Common myeloid progenitor, CD34-positive (primary cell): ENCODE results near the gene TMPRSS6.

ENCODE experiments used
- CTCF ChIA-PET: fragments of 350-600 bp; sonication (Branson Sonifier 250); formaldehyde crosslinking; loops from one replicate; lab custom pipeline; 2021; ENCODE audit warnings: antibody characterized with exemption; lab: Charles Lee
- POLR2A ChIA-PET: fragments of 350-600 bp; sonication (Branson Sonifier 250); formaldehyde crosslinking; loops from one replicate; lab custom pipeline; 2021; ENCODE audit warnings: antibody characterized with exemption; lab: Charles Lee
- DNase-seq, 3 donors: peaks; one replicate each; pipeline versions ENCODE4 v3.0.0 to v3.0.0-alpha.2; 2013
- H3K27ac ChIP-seq, 2 experiments: 1 replicate in 1 of 2; 2 replicates in 1 of 2; pipeline ENCODE4 v1.7.0; 2013; ENCODE audit warnings: inconsistent platforms in 2 of 2, low read length in 2 of 2, mild to moderate bottlenecking in 2 of 2, low read depth in 1 of 2, moderate library complexity in 1 of 2; ENCODE audit not compliant: severe bottlenecking in 2 of 2, insufficient read depth in 1 of 2, poor library complexity in 1 of 2
- H3K27me3 ChIP-seq, 5 experiments: replicated peaks in 2 of 5; 1 replicate in 3 of 5; 2 replicates in 2 of 5; pipeline versions ENCODE4 v1.6.1 to v1.7.0; 2013; ENCODE audit warnings: low read length in 4 of 5, mild to moderate bottlenecking in 2 of 5, moderate library complexity in 2 of 5, inconsistent platforms in 1 of 5; ENCODE audit not compliant: insufficient read depth in 5 of 5, control insufficient read depth in 4 of 5
- H3K36me3 ChIP-seq, 4 experiments: 1 replicate in 2 of 4; 2 replicates in 2 of 4; pipeline versions ENCODE4 v1.6.1 to v1.7.0; 2013; ENCODE audit warnings: low read length in 3 of 4, control low read depth in 1 of 4, mild to moderate bottlenecking in 1 of 4; ENCODE audit not compliant: control insufficient read depth in 4 of 4, insufficient read depth in 4 of 4
- H3K4me1 ChIP-seq, 4 experiments: 1 replicate in 3 of 4; 2 replicates in 1 of 4; pipeline versions ENCODE4 v1.6.1 to v1.7.1; 2013; ENCODE audit warnings: low read length in 3 of 4, mild to moderate bottlenecking in 3 of 4, control low read depth in 1 of 4, inconsistent platforms in 1 of 4, moderate library complexity in 1 of 4; ENCODE audit not compliant: control insufficient read depth in 4 of 4, insufficient read depth in 4 of 4; ENCODE audit errors: control extremely low read depth in 1 of 4
- H3K4me3 ChIP-seq, 7 experiments: 1 replicate in 4 of 7; 2 replicates in 3 of 7; pipeline versions ENCODE4 v1.5.1 to v1.7.0; 2013; ENCODE audit warnings: mild to moderate bottlenecking in 7 of 7, low read length in 6 of 7, moderate library complexity in 6 of 7, inconsistent platforms in 2 of 7, low read depth in 2 of 7, control low read depth in 1 of 7; ENCODE audit not compliant: insufficient read depth in 4 of 7, control insufficient read depth in 1 of 7; ENCODE audit errors: extremely low read depth in 1 of 7
- H3K9me3 ChIP-seq, 5 experiments: 1 replicate in 4 of 5; 2 replicates in 1 of 5; pipeline versions ENCODE4 v1.6.1 to v1.7.1; 2013; ENCODE audit warnings: low read length in 4 of 5, mild to moderate bottlenecking in 2 of 5, inconsistent platforms in 1 of 5, low read depth in 1 of 5, moderate library complexity in 1 of 5; ENCODE audit not compliant: control insufficient read depth in 4 of 5, insufficient read depth in 2 of 5; ENCODE audit errors: control extremely low read depth in 1 of 5
- WGBS: methylation state at CpG from one replicate; pipeline ENCODE4 v1.1.5; 2013; ENCODE audit not compliant: insufficient coverage; 5-methylcytosine and 5-hydroxymethylcytosine counted together

The TMPRSS6 gene

DNA sequence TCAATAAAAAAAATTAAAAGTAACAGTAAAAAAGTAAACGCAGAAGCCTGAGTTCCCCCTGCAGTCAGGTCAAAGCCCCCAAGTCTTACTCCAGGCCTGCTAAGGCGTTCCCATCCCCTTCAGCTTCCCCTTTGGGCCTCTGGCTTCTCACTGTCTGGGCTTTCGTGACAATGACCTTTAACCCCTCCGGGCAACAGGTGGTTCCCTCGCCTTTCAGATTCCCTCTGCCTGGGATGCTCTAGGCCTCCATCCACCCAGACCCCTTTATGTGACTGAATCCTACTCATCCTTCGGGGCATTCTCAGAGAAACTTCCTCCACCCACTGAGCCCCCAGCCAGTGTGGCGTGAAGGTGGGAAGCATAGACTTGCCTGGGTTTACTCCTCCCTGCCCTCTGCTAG lies 82.0 kb downstream of the TMPRSS6 start:
- Histone ChIP-seq H3K27me3 (no peaks in the 10 kb centered on the region), H3K9me3 (no peaks in the 10 kb centered on the region), H3K36me3 (peaks cover 5 to 64% (median 33%) of the 10 kb centered on the region in 4 experiments), H3K4me1 (peaks cover 0 to 2% (median 0%) of the 10 kb centered on the region in 4 experiments), H3K4me3 (no peak overlapping the region), H3K27ac (no peak overlapping the region)
- CTCF ChIA-PET = no interaction called here
- POLR2A ChIA-PET = no interaction called here
- no peak for DNase-seq
- WGBS = 94% methylated on average over 7 of the region's 7 CpGs

DNA sequence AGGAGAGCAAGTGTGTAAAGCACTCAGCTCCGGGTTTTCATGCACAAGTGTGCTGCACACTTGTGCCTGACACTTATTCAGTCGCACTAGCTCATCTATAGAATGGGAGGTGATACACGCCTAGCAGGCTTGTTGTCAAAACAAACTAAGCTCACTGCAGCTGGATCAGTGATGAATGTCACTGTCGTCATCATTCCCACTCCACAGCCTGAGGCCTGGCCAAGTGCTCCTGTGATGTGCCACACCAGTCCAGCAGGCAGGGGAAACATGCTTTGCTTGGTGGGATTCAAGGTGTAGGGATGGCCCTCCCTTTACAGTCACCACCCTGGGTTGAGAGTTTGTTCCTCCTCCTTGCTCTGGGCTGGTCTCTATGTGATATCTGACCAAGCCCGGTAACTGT lies 83.2 kb downstream of the TMPRSS6 start:
- 100% methylated on average over 5 of the region's 5 CpGs for WGBS
- CTCF ChIA-PET = interaction anchor here (1.1 to 1.8 kb wide), 2 partner anchors 18 to 190 kb away, joined by 3 to 7 read pairs; no protein-coding TSS in a partner anchor
- no peak overlapping the region for H3K27ac ChIP-seq
- H3K4me1 ChIP-seq = peaks cover 0 to 13% (median 2%) of the 10 kb centered on the region in 4 experiments
- H3K27me3 ChIP-seq = no peaks in the 10 kb centered on the region
- DNase-seq = no peak
- H3K36me3 ChIP-seq = peaks cover 5 to 65% (median 33%) of the 10 kb centered on the region in 4 experiments
- no peaks in the 10 kb centered on the region for H3K9me3 ChIP-seq
- POLR2A ChIA-PET = no interaction called here
- no peak overlapping the region for H3K4me3 ChIP-seq

DNA sequence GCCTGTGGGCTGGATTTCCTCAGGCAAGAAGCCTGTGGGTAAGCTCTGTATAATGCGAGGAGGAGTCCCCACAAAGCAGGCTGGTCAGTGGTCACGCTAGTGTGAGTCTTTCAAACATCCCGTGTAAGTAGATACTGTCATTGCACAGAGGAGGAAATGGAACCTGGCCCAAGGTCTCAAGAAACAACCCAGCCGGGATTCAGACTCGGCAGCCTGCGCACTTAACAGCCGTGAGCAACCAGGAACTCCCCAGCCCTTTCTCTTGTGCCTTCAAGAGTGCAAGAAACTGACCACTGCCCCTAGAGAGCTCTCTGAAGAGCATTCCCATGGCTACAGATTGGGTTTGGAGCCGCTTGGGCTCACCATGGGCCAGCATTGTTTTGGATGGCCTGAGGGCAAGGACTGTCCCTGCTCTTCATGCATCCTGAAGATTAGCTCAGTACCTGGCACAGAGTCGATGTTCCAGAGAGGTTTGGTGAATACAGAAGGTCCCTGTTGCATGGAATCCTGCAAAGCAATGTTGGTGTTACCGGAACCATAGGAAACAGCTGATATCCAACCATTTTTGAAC lies 83.9 kb downstream of the TMPRSS6 start:
- no peaks in the 10 kb centered on the region for H3K9me3 ChIP-seq
- DNase-seq = no peak
- H3K36me3 ChIP-seq = peaks cover 5 to 64% (median 33%) of the 10 kb centered on the region in 4 experiments
- H3K4me3 ChIP-seq = no peak overlapping the region
- H3K4me1 ChIP-seq = peaks cover 0 to 16% (median 4%) of the 10 kb centered on the region in 4 experiments
- CTCF ChIA-PET = interaction anchor here (1.0 to 1.8 kb wide), 3 partner anchors 18 to 242 kb away, joined by 3 to 7 read pairs (median 3); no protein-coding TSS in a partner anchor
- POLR2A ChIA-PET = no interaction called here
- no peak overlapping the region for H3K27ac ChIP-seq
- no peaks in the 10 kb centered on the region for H3K27me3 ChIP-seq
- 96% methylated on average over 10 of the region's 10 CpGs for WGBS

DNA sequence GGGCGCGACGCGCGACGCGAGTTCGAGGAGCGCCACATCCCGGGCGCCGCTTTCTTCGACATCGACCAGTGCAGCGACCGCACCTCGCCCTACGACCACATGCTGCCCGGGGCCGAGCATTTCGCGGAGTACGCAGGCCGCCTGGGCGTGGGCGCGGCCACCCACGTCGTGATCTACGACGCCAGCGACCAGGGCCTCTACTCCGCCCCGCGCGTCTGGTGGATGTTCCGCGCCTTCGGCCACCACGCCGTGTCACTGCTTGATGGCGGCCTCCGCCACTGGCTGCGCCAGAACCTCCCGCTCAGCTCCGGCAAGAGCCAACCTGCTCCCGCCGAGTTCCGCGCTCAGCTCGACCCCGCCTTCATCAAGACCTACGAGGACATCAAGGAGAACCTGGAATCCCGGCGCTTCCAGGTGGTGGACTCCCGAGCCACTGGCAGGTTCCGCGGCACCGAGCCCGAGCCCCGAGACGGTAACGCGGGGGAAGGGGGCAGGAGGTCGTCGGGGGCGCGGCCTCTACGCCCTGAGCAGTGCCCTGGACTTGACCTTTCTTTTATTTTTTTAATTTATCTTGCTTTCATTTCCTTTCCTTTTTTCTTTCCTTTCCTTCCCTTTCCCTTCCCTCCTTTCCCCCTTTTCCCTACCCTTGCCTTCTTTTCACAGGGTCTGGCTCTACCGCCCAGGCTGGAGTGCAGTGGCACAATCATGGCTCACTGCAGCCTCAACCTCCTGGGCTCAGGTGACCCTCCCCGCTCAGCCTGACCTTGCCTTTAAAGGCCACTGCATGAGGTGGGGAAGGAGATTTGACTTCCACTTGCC lies 85.0 kb downstream of the TMPRSS6 start:
- Histone ChIP-seq H3K36me3 (peaks cover 5 to 54% (median 27%) of the 10 kb centered on the region in 4 experiments), H3K27me3 (no peaks in the 10 kb centered on the region), H3K4me1 (peaks cover 3 to 22% (median 11%) of the 10 kb centered on the region in 4 experiments), H3K4me3 (no peak overlapping the region), H3K9me3 (no peaks in the 10 kb centered on the region), H3K27ac (no peak overlapping the region)
- POLR2A ChIA-PET = no interaction called here
- DNase-seq = no peak
- 98% methylated on average over 68 of the region's 71 CpGs for WGBS
- CTCF ChIA-PET = interaction anchor here (0.6 to 1.8 kb wide), 6 partner anchors 12 to 241 kb away, joined by 3 to 7 read pairs (median 4); no protein-coding TSS in a partner anchor

DNA sequence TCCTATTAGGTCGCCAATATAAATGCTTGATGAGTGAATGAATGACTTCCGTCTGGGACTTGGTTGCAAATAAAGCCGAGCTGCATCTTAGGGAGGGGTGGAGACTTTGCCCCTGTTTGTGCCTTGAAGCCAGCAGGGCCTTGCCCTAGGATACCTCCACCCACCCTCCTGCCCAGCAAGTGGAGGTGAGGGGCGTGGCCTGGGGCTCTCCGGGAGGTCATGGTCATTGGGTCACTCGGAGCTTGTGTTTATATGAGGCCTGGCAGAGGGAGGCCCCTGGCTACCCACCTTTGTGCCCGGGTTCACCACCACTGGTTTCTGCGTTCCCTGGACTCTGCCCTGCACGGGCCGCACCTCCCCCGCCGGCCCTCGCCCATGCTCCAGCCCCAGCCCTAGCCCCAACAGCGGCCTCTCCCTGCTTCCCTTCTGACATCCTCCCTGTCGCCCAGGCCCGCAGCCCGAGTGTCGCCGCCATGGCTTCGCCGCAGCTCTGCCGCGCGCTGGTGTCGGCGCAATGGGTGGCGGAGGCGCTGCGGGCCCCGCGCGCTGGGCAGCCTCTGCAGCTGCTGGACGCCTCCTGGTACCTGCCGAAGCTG lies 85.7 kb downstream of the TMPRSS6 start:
- DNase-seq = no peak
- POLR2A ChIA-PET = no interaction called here
- CTCF ChIA-PET = interaction anchor here (0.9 to 1.8 kb wide), 4 partner anchors 13 to 21 kb away, joined by 3 to 6 read pairs (median 4); no protein-coding TSS in a partner anchor

DNA sequence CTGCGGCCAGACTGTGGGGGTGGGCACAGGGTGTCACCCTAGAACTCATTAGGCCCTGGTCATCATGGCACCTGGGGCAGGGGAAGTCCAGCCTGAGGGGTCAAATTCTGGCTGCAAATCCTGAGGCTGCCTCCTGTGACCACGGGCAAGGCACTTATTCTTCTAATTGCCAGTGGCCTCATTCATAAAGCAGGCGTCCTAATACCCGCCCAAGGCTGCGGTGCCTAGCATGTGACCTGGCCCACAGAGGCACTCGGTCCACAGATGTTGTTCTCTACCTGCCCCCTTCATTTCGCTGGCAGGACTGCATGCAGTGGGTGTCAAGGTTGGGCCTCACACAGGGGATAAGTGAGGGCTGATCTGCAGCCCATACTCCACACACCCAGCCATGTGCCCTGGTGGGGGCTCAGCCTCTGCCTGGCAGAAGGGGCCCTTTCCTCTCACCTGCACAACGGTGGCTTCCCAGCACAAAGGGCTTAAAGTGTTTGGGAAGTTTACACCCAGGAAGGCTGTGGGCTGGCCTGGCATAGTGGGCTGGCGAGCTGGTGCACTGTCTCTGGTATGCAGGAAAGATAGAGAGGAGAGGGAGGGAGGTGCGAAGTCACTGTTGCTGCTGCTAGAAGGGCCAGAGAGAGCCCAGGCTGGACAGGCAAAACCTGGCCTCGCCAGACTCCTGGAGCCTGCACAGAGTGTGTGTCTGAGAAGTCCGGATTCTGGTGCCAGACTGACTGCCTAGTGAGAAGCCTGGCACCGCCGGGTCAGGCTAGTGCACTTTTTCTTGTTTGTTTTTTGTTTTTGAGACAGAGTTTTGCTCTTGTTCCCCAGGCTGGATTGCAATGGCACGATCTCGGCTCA lies 86.8 kb downstream of the TMPRSS6 start:
- H3K9me3 ChIP-seq = no peaks in the 10 kb centered on the region
- DNase-seq = no peak
- peaks cover 3 to 36% (median 18%) of the 10 kb centered on the region in 4 experiments for H3K4me1 ChIP-seq
- peaks cover 5 to 44% (median 20%) of the 10 kb centered on the region in 4 experiments for H3K36me3 ChIP-seq
- peaks cover 0 to 3% (median 0%) of the 10 kb centered on the region in 5 experiments for H3K27me3 ChIP-seq
- H3K4me3 ChIP-seq = no peak overlapping the region
- 91% methylated on average over 15 of the region's 16 CpGs for WGBS
- no peak overlapping the region for H3K27ac ChIP-seq
- POLR2A ChIA-PET = no interaction called here
- CTCF ChIA-PET = interaction anchor here (0.8 to 5.5 kb wide), 9 partner anchors 9 to 42 kb away, joined by 3 to 39 read pairs (median 4); a partner anchor contains a TSS

More for the DNA sequence above, 85.7 kb downstream of the TMPRSS6 start:
- Histone ChIP-seq H3K4me3 (no peak overlapping the region), H3K36me3 (peaks cover 5 to 47% (median 24%) of the 10 kb centered on the region in 4 experiments), H3K27me3 (peaks cover 0 to under 1% (median 0%) of the 10 kb centered on the region in 5 experiments), H3K9me3 (no peaks in the 10 kb centered on the region), H3K4me1 (peaks cover 3 to 25% (median 14%) of the 10 kb centered on the region in 4 experiments), H3K27ac (no peak overlapping the region)
- 97% methylated on average over 30 of the region's 34 CpGs for WGBS
